H1 (cell line): Measurements from ENCODE around the gene HMCN2. TPM values are rescaled to one million over a fixed set of nuclear protein-coding genes. Genes with fewer than 3 reads are reported as not detected.

Source experiments
- CEBPB ChIP-seq: IDR thresholded peaks from 2 replicates; pipeline ENCODE4 v1.6.1; 2012; ENCODE audit warnings: low read depth, low read length
- KDM1A ChIP-seq: fragments of 200-600, 300-600 bp; sonication (generic); IDR thresholded peaks from 2 replicates; pipeline ENCODE4 v1.7.1; 2016; ENCODE audit warnings: mild to moderate bottlenecking, low read length, borderline replicate concordance
- SP4 ChIP-seq: IDR thresholded peaks from 2 replicates; pipeline ENCODE4 v1.6.1; 2012; ENCODE audit warnings: low read length, inconsistent platforms
- polyA plus RNA-seq, 7 experiments: library from polyadenylated mRNA; depleted of rRNA in 3 of 7; stranded (reverse) in 5 of 7; unstranded in 2 of 7; fragments of >200 nt in 5 of 7; fragments of 200-250 nt in 2 of 7; gene quantifications; 1 replicate in 5 of 7; 2 replicates in 1 of 7; 4 replicates in 1 of 7; pipeline versions ENCODE4 v1.2.1 to v1.2.3, GENCODE V29; 2011 to 2013; ENCODE audit warnings: missing spikeins in 2 of 7, mixed read lengths in 2 of 7
- total RNA-seq: library from RNA; stranded (reverse); fragmentation: NEBNext Ultra II Directional; extraction: Animal tissue kit (Norgen Biotek cat#: 25700); gene quantifications from 2 replicates; pipeline ENCODE4 v1.2.1, GENCODE V29; 2021

The HMCN2 gene
- total and polyA plus RNA-seq, 2 of the 8 experiments (the other 6 are each of a cell fraction or from before 2014, with no cell fraction given) = 5.0 to 9.1 TPM

GRCh38 chr9:130476151-130476730 lies 210.7 kb downstream of the HMCN2 start (continued):
- no peak for TF ChIP-seq KDM1A
- TF ChIP-seq CEBPB = no peak
- TF ChIP-seq SP4 = no peak
- TF ChIP-seq, all 59 proteins: peak for 0
